Natural killer cell (primary cell): ENCODE results near the gene ARID1B. TPM values are rescaled to one million over a fixed set of nuclear protein-coding genes. Genes with fewer than 3 reads are reported as not detected.

ENCODE experiments used
- ATAC-seq, 3 donors: fragments of 150-1000 bp in 2 of 3; fragments of 200-7000 bp in 1 of 3; cut with Tn5 transposase; 1 replicate in 1 of 3; 2 replicates in 2 of 3; pipeline ENCODE4 v1.10.0; 2021; ENCODE audit warnings: mild to moderate bottlenecking in 2 of 3, moderate library complexity in 2 of 3
- DNase-seq, 2 donors: peaks; one replicate each; pipeline versions ENCODE4 v3.0.0 to v3.0.0-alpha.2; 2013 to 2021; ENCODE audit warnings: mixed read lengths in 1 of 2
- H3K27ac ChIP-seq: one replicate; pipeline ENCODE4 v1.5.1; 2013; ENCODE audit warnings: mild to moderate bottlenecking, low read length
- H3K27me3 ChIP-seq: one replicate; pipeline ENCODE4 v1.6.1; 2013; ENCODE audit warnings: low read length; ENCODE audit not compliant: control insufficient read depth, insufficient read depth
- H3K36me3 ChIP-seq: one replicate; pipeline ENCODE4 v1.6.1; 2013; ENCODE audit warnings: low read length; ENCODE audit not compliant: control insufficient read depth, insufficient read depth
- H3K4me1 ChIP-seq: one replicate; pipeline ENCODE4 v1.6.1; 2013; ENCODE audit warnings: low read length; ENCODE audit not compliant: control insufficient read depth, insufficient read depth
- H3K4me3 ChIP-seq: one replicate; pipeline ENCODE4 v1.5.1; 2013; ENCODE audit warnings: low read length
- H3K9me3 ChIP-seq: one replicate; pipeline ENCODE4 v1.6.1; 2013; ENCODE audit warnings: low read length; ENCODE audit not compliant: control insufficient read depth, insufficient read depth
- H3K27ac Mint-ChIP-seq, 2 donors: one replicate each; pipeline ENCODE4 v1.8.0; 2022; ENCODE audit warnings: mild to moderate bottlenecking in 2 of 2, mixed read lengths in 2 of 2, moderate library complexity in 1 of 2
- H3K27me3 Mint-ChIP-seq, 2 donors: one replicate each; pipeline ENCODE4 v1.8.0; 2022; ENCODE audit warnings: low read depth in 2 of 2, mixed read lengths in 2 of 2
- H3K36me3 Mint-ChIP-seq: one replicate; pipeline ENCODE4 v1.8.0; 2022; ENCODE audit warnings: mixed read lengths
- H3K4me1 Mint-ChIP-seq, 2 donors: one replicate each; pipeline ENCODE4 v1.8.0; 2022; ENCODE audit warnings: mixed read lengths in 2 of 2
- H3K4me3 Mint-ChIP-seq: one replicate; pipeline ENCODE4 v1.8.0; 2022; ENCODE audit warnings: mild to moderate bottlenecking, moderate library complexity, mixed read lengths
- H3K9me3 Mint-ChIP-seq, 2 donors: one replicate each; pipeline ENCODE4 v1.8.0; 2022; ENCODE audit warnings: mixed read lengths in 2 of 2
- CTCF ChIP-seq: fragments of 200-600 bp; IDR thresholded peaks from one replicate; pipeline ENCODE4 v1.8.0; 2022; ENCODE audit warnings: antibody characterized with exemption
- WGBS: methylation state at CpG from one replicate; pipeline ENCODE4 v1.1.7; 2013; ENCODE audit warnings: missing lambda C conversion rate; ENCODE audit not compliant: insufficient coverage; 5-methylcytosine and 5-hydroxymethylcytosine counted together
- intact Hi-C: fragments of 100-400 bp; cut with micrococcal nuclease; formaldehyde crosslinking; loops from one replicate; pipeline ENCODE4 v1.14.2; 2022
- total RNA-seq, 4 donors: library from RNA; stranded (reverse); fragments of 120-200 nt in 1 of 4; gene quantifications; one replicate each; pipeline versions ENCODE4 v1.2.3 to v1.2.4, GENCODE V29; 2013 to 2022

Gene ARID1B
- total RNA-seq, 3 donors from 2014 or later (not counting 1 experiment from before 2014, with no cell fraction given) = 180 to 201 (median 189) TPM

- Mint-ChIP-seq H3K9me3 (no peaks in the 10 kb centered on the region), H3K4me3 (peak overlapping the region; percentile 33), H3K36me3 (no peaks in the 10 kb centered on the region), H3K27me3 (no peaks in the 10 kb centered on the region), H3K4me1 (peaks cover 57 to 76% of the 10 kb centered on the region in 2 donors), H3K27ac (peak overlapping the region; percentile 73 to 75)
- no peaks in the 10 kb centered on the region for H3K36me3 ChIP-seq
- DNase-seq (no peak), ATAC-seq (peak in 2 of 3 donors; percentile 38 to 68)
- no peaks in the 10 kb centered on the region for H3K27me3 ChIP-seq
- WGBS = 48% methylated on average over 7 of the region's 11 CpGs
- no peaks in the 10 kb centered on the region for H3K9me3 ChIP-seq
- peaks cover 13% of the 10 kb centered on the region for H3K4me1 ChIP-seq
- intact Hi-C loops = no loop called here
- H3K4me3 ChIP-seq = no peak overlapping the region
- no peak for TF ChIP-seq CTCF
- H3K27ac ChIP-seq = peak overlapping the region; percentile 69
These were observed 139.1 kb downstream of the ARID1B start for GRCh38 chr6:156916130-156916801.

DNA sequence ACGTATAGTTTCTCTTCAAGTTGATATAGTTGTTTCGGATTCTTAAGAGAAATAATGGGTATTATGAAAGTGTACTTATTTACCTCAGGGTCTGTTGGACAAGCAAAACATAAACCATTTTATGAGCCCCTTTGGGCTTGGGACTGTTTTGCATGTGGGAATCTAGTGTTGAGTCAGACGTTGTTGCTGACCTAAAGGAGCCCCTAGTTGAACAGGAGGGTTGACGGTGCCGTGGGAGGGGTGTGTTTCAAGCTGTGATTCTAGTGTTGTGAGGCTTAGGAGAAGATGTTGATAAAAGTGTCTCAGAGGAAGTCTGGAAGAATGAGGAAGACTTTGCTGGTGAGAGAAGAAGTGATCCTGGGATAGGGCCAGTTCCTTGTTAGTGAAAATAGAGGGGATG is 140.0 kb downstream of the ARID1B start:
- no peak for TF ChIP-seq CTCF
- Mint-ChIP-seq H3K9me3 (no peaks in the 10 kb centered on the region), H3K4me3 (no peak overlapping the region), H3K27me3 (no peaks in the 10 kb centered on the region), H3K36me3 (no peaks in the 10 kb centered on the region), H3K4me1 (peaks cover 54 to 69% of the 10 kb centered on the region in 2 donors), H3K27ac (peak overlapping the region; percentile 73 to 75)
- Histone ChIP-seq H3K4me1 (peaks cover 13% of the 10 kb centered on the region), H3K27ac (no peak overlapping the region), H3K36me3 (no peaks in the 10 kb centered on the region), H3K4me3 (no peak overlapping the region), H3K27me3 (no peaks in the 10 kb centered on the region), H3K9me3 (no peaks in the 10 kb centered on the region)
- intact Hi-C loops = no loop called here
- ATAC-seq (no peak), DNase-seq (no peak)
- 83% methylated on average over 5 of the region's 5 CpGs for WGBS

DNA sequence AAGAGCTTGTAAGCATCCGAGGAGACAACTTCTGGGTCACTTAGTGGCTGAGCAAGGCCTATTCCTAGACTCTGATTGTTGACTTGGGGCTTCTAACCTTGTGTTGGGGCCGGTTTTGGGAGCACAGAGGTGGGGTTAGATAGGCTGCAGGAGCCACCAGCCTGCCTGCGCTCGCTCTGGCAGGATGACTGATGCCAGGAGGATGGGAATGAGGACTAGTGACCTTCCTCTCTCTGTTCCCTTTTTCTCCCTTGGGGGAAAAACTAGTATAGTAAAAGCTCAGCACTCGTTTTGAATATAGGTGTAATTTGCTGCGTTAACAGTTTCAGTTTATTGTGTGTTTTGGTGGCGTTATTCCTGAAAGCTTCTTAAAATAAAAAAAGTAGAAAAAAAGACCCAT is 141.5 kb downstream of the ARID1B start:
- Histone ChIP-seq H3K4me3 (no peak overlapping the region), H3K9me3 (no peaks in the 10 kb centered on the region), H3K4me1 (peaks cover 8% of the 10 kb centered on the region), H3K36me3 (no peaks in the 10 kb centered on the region), H3K27me3 (no peaks in the 10 kb centered on the region), H3K27ac (no peak overlapping the region)
- 86% methylated on average over 7 of the region's 7 CpGs for WGBS
- H3K36me3 Mint-ChIP-seq = no peaks in the 10 kb centered on the region
- H3K4me1 Mint-ChIP-seq = peaks cover 50 to 62% of the 10 kb centered on the region in 2 donors
- intact Hi-C loops = no loop called here
- peak overlapping the region; percentile 36 to 47 for H3K27ac Mint-ChIP-seq
- ATAC-seq = no peak
- H3K27me3 Mint-ChIP-seq = no peaks in the 10 kb centered on the region
- H3K9me3 Mint-ChIP-seq = no peaks in the 10 kb centered on the region
- no peak for DNase-seq
- H3K4me3 Mint-ChIP-seq = no peak overlapping the region
- no peak for TF ChIP-seq CTCF

DNA sequence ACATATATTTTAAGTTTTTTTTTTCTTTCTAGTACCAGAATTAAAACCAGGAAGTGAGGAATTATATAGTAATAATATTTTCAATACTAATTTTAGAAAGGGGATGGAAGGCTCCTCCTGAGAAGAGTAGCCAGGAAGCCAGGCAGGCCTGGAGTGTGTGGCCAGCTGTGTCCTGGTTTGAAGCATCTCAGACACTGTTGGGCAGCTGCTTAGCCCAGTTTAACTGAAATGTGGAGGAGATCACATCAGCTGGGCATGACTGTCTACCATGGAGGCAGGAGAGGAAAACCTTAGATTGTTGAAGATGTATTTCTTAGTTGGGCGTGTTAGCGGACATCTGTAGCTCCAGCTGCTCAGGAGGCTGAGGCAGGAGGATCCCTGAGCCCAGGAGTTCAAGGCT is 142.2 kb downstream of the ARID1B start:
- Histone ChIP-seq H3K9me3 (no peaks in the 10 kb centered on the region), H3K27ac (no peak overlapping the region), H3K36me3 (no peaks in the 10 kb centered on the region), H3K4me3 (no peak overlapping the region), H3K4me1 (peaks cover 8% of the 10 kb centered on the region), H3K27me3 (no peaks in the 10 kb centered on the region)
- no peak for TF ChIP-seq CTCF
- Mint-ChIP-seq H3K27me3 (no peaks in the 10 kb centered on the region), H3K27ac (peak overlapping the region in 1 of 2 donors; percentile 36), H3K4me3 (no peak overlapping the region), H3K36me3 (no peaks in the 10 kb centered on the region), H3K4me1 (peaks cover 47 to 58% of the 10 kb centered on the region in 2 donors), H3K9me3 (no peaks in the 10 kb centered on the region)
- intact Hi-C loops = no loop called here
- WGBS = 98% methylated on average over 2 of the region's 2 CpGs
- DNase-seq (no peak), ATAC-seq (no peak)
